PFSK-1 (cell line): ENCODE measurements around the gene HINFP.

Experiments used
- FOXP2 ChIP-seq: optimal IDR thresholded peaks from 2 replicates; pipeline ENCODE3; 2011; ENCODE audit warnings: borderline replicate concordance, control low read depth, inconsistent platforms; ENCODE audit not compliant: insufficient read depth; ENCODE audit errors: extremely low read length, extremely low read depth
- SIN3A ChIP-seq: IDR thresholded peaks from 2 replicates; pipeline ENCODE4 v1.6.1; 2012; ENCODE audit warnings: mild to moderate bottlenecking, low read length, moderate library complexity, borderline replicate concordance; ENCODE audit not compliant: insufficient read depth
- TAF1 ChIP-seq: IDR thresholded peaks from 2 replicates; pipeline ENCODE4 v1.6.1; 2012; ENCODE audit warnings: low read length, control low read depth, borderline replicate concordance; ENCODE audit not compliant: insufficient read depth

DNA sequence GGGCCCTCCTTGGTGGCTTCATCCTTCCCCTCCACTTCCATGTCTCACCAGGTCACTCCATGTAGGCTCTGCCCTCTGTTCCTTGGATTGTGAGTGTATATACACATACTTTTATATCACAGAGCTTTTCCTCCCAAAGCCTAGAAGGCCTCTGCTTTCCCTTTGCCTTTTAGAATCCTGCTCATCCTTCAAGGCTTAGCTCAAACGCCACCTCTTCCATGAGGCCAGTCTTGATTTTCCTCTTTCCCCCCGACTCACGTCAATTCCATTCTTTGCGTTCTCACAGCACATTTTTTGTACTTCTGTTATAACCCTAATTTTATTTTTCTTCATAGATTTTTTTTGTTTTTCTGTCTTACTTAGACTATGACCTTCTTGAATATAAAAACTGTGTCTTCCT lies 31.2 kb downstream of the HINFP start:
- TF ChIP-seq SIN3A (no peak), TAF1 (no peak), FOXP2 (no peak)
